ENCODE measurements around the gene HSPB1.
"Not testable (repeated sequence)": the region's sequence is repeated elsewhere in the genome, so short reads cannot be mapped to it uniquely, and the experiment has no call there.

The HSPB1 gene

GRCh38 chr7:76302347-76303201, at the start of gene HSPB1:
TSS of gene HSPB1 (plus strand) at chr7:76302673. CDS start at chr7:76302713, 40 bp downstream.
- DNase-seq, result peak; percentile 85

- no peak for DNase-seq
Observed at GRCh38 chr7:76254781-76255180, 47.7 kb upstream of the HSPB1 start.

GRCh38 chr7:76257973-76258372, 44.5 kb upstream of the HSPB1 start:
- DNase-seq, result no peak

GRCh38 chr7:76259124-76260093, 43.1 kb upstream of the HSPB1 start:
- DNase-seq, result no peak

GRCh38 chr7:76260171-76260703, 42.2 kb upstream of the HSPB1 start:
- DNase-seq, result no peak

GRCh38 chr7:76261329-76261728, 41.1 kb upstream of the HSPB1 start:
- DNase-seq, result no peak

- no peak for DNase-seq
Observed at GRCh38 chr7:76261931-76262330, 40.5 kb upstream of the HSPB1 start.

GRCh38 chr7:76262683-76263402, 39.6 kb upstream of the HSPB1 start:
- DNase-seq, result peak; percentile 28

- no peak for DNase-seq
Observed at GRCh38 chr7:76265299-76265698, 37.2 kb upstream of the HSPB1 start.

- no peak for DNase-seq
Observed at GRCh38 chr7:76267107-76267893, 35.2 kb upstream of the HSPB1 start.

GRCh38 chr7:76267894-76268183, 34.6 kb upstream of the HSPB1 start:
- DNase-seq, result no peak

GRCh38 chr7:76268376-76268775, 34.1 kb upstream of the HSPB1 start:
- no peak for DNase-seq

- no peak for DNase-seq
Observed at GRCh38 chr7:76269895-76270294, 32.6 kb upstream of the HSPB1 start.

- DNase-seq, result not testable (repeated sequence)
Observed at GRCh38 chr7:76271384-76271783, 31.1 kb upstream of the HSPB1 start.

GRCh38 chr7:76272142-76272541, 30.3 kb upstream of the HSPB1 start:
- DNase-seq, result no peak

- no peak for DNase-seq
Observed at GRCh38 chr7:76272851-76273497, 29.5 kb upstream of the HSPB1 start.

GRCh38 chr7:76273503-76273902, 29.0 kb upstream of the HSPB1 start:
- no peak for DNase-seq

- no peak for DNase-seq
Observed at GRCh38 chr7:76278540-76278939, 23.9 kb upstream of the HSPB1 start.

- no peak for DNase-seq
Observed at GRCh38 chr7:76280408-76280807, 22.1 kb upstream of the HSPB1 start.

GRCh38 chr7:76281006-76281705, 21.3 kb upstream of the HSPB1 start:
- DNase-seq, result no peak
